ENCODE results near the gene GRSF1. TPM values are rescaled to one million over a fixed set of nuclear protein-coding genes. Genes with fewer than 3 reads are reported as not detected.
A peak's percentile ranks its signal among the peaks of the same experiment; 100 is the strongest.
"Not testable (repeated sequence)": the region's sequence is repeated elsewhere in the genome, so short reads cannot be mapped to it uniquely, and the experiment has no call there.

The GRSF1 gene
- total RNA-seq, 2 experiments from 2014 or later, result 96.8 to 115 TPM

GRCh38 chr4:70849291-70849690, 9.6 kb upstream of the GRSF1 start:
- CTCF ChIA-PET, result interaction anchor here (0.6 kb wide), 1 partner anchor 152 kb away, joined by 3 read pairs; no protein-coding TSS in a partner anchor
- intact Hi-C loops (cut with DNase I, micrococcal nuclease), result no loop called here
- Mint-ChIP-seq H3K4me1 (peaks cover 2% of the 10 kb centered on the region), H3K36me3 (ENCODE audit: low read depth) (no peaks in the 10 kb centered on the region), H3K9me3 (ENCODE audit: low read depth) (no peaks in the 10 kb centered on the region), H3K4me3 (no peak overlapping the region), H3K27me3 (no peaks in the 10 kb centered on the region), H3K27ac (no peak overlapping the region)
- POLR2A ChIA-PET, result no interaction called here
- DNase-seq (no peak), ATAC-seq (no peak)

- no peaks in the 10 kb centered on the region for H3K9me3 Mint-ChIP-seq (ENCODE audit: low read depth)
- ChIA-PET CTCF (interaction anchor here (0.7 kb wide), 1 partner anchor 58 kb away, joined by 3 read pairs; the partner anchor contains the start of gene MOB1B), POLR2A (no interaction called here)
- intact Hi-C loops (cut with DNase I, micrococcal nuclease), result no loop called here
- DNase-seq, result peak; percentile 47
- no peaks in the 10 kb centered on the region for H3K36me3 Mint-ChIP-seq (ENCODE audit: low read depth)
- no peaks in the 10 kb centered on the region for H3K27me3 Mint-ChIP-seq
- no peak overlapping the region for H3K27ac Mint-ChIP-seq
- no peak overlapping the region for H3K4me3 Mint-ChIP-seq
- no peak for ATAC-seq
- H3K4me1 Mint-ChIP-seq, result peaks cover 29% of the 10 kb centered on the region
Observed at GRCh38 chr4:70844180-70844579, 4.5 kb upstream of the GRSF1 start.

- intact Hi-C loops (cut with DNase I, micrococcal nuclease), result no loop called here
- peaks cover 29% of the 10 kb centered on the region for H3K4me1 Mint-ChIP-seq
- H3K9me3 Mint-ChIP-seq (ENCODE audit: low read depth), result no peaks in the 10 kb centered on the region
- ATAC-seq, result peak; percentile 30
- POLR2A ChIA-PET, result interaction anchor here (0.7 kb wide), 1 partner anchor 66 kb away, joined by 3 read pairs; no protein-coding TSS in a partner anchor
- no peak for DNase-seq
- no peak overlapping the region for H3K4me3 Mint-ChIP-seq
- H3K27me3 Mint-ChIP-seq, result no peaks in the 10 kb centered on the region
- peaks cover 8% of the 10 kb centered on the region for H3K36me3 Mint-ChIP-seq (ENCODE audit: low read depth)
- CTCF ChIA-PET, result interaction anchor here (1.3 kb wide), 1 partner anchor 11 kb away, joined by 3 read pairs; no protein-coding TSS in a partner anchor
- peak overlapping the region; percentile 63 for H3K27ac Mint-ChIP-seq
Observed at GRCh38 chr4:70842761-70843435, 3.2 kb upstream of the GRSF1 start.

GRCh38 chr4:70841951-70842350, 2.3 kb upstream of the GRSF1 start:
- DNase-seq, result no peak
- ChIA-PET POLR2A (no interaction called here), CTCF (interaction anchor here (1.0 kb wide), 1 partner anchor 60 kb away, joined by 3 read pairs; no protein-coding TSS in a partner anchor)
- intact Hi-C loops (cut with DNase I, micrococcal nuclease), result no loop called here
- no peaks in the 10 kb centered on the region for H3K9me3 Mint-ChIP-seq (ENCODE audit: low read depth)
- peaks cover 34% of the 10 kb centered on the region for H3K4me1 Mint-ChIP-seq
- H3K27ac Mint-ChIP-seq, result peak overlapping the region; percentile 17
- H3K36me3 Mint-ChIP-seq (ENCODE audit: low read depth), result peaks cover 9% of the 10 kb centered on the region
- no peaks in the 10 kb centered on the region for H3K27me3 Mint-ChIP-seq
- H3K4me3 Mint-ChIP-seq, result no peak overlapping the region
- no peak for ATAC-seq

GRCh38 chr4:70841211-70841610, 1.5 kb upstream of the GRSF1 start:
- DNase-seq (no peak), ATAC-seq (no peak)
- Mint-ChIP-seq H3K4me3 (no peak overlapping the region), H3K27ac (peak overlapping the region; percentile 17), H3K9me3 (ENCODE audit: low read depth) (no peaks in the 10 kb centered on the region), H3K36me3 (ENCODE audit: low read depth) (peaks cover 15% of the 10 kb centered on the region), H3K4me1 (peaks cover 42% of the 10 kb centered on the region), H3K27me3 (no peaks in the 10 kb centered on the region)
- ChIA-PET POLR2A (no interaction called here), CTCF (interaction anchor here (0.7 to 1.1 kb wide), 4 partner anchors 13 to 63 kb away, joined by 3 to 4 read pairs (median 3); no protein-coding TSS in a partner anchor)
- intact Hi-C loops (cut with DNase I, micrococcal nuclease), result no loop called here

GRCh38 chr4:70840631-70841030, 941 bp upstream of the GRSF1 start:
- POLR2A ChIA-PET; DNase-seq; H3K4me3 Mint-ChIP-seq; H3K9me3 Mint-ChIP-seq (ENCODE audit: low read depth); H3K27me3 Mint-ChIP-seq; ATAC-seq; H3K27ac Mint-ChIP-seq: not testable (repeated sequence)
- Mint-ChIP-seq H3K4me1 (peaks cover 48% of the 10 kb centered on the region), H3K36me3 (ENCODE audit: low read depth) (peaks cover 20% of the 10 kb centered on the region)
- CTCF ChIA-PET, result interaction anchor here (0.7 to 1.1 kb wide), 4 partner anchors 14 to 64 kb away, joined by 3 to 4 read pairs (median 3); no protein-coding TSS in a partner anchor
- intact Hi-C loops (cut with DNase I, micrococcal nuclease), result loop anchor here (1.0 kb wide), 2 partner anchors 23 to 152 kb away; partner anchors contain the start of gene UTP3 (in 1 of the 2)

- DNase-seq (peak; percentile 89), ATAC-seq (peak; percentile 47)
- H3K27me3 Mint-ChIP-seq; H3K4me3 Mint-ChIP-seq; POLR2A ChIA-PET; H3K27ac Mint-ChIP-seq; H3K9me3 Mint-ChIP-seq (ENCODE audit: low read depth): not testable (repeated sequence)
- Mint-ChIP-seq H3K4me1 (peaks cover 49% of the 10 kb centered on the region), H3K36me3 (ENCODE audit: low read depth) (peaks cover 21% of the 10 kb centered on the region)
- CTCF ChIA-PET, result interaction anchor here (0.6 to 1.6 kb wide), 3 partner anchors 12 to 246 kb away, joined by 3 to 5 read pairs (median 3); no protein-coding TSS in a partner anchor
- intact Hi-C loops (cut with DNase I, micrococcal nuclease), result loop anchor here (1.0 kb wide), 2 partner anchors 23 to 152 kb away; partner anchors contain the start of gene UTP3 (in 1 of the 2)
Observed at GRCh38 chr4:70840137-70840536, 447 bp upstream of the GRSF1 start.

GRCh38 chr4:70838666-70839588, 763 bp downstream of the GRSF1 start:
- ATAC-seq, result peak; percentile 42
- intact Hi-C loops (cut with DNase I, micrococcal nuclease), result loop anchor here (1.0 to 5.0 kb wide), 11 partner anchors 63 to 168 kb away; partner anchors contain the start of genes DCK (in 2 of the 2), MOB1B (in 2 of the 2) and UTP3 (in 1 of the 2)
- DNase-seq, result peak; percentile 83
- H3K4me3 Mint-ChIP-seq, result peak overlapping the region; percentile 94
- no peaks in the 10 kb centered on the region for H3K9me3 Mint-ChIP-seq (ENCODE audit: low read depth)
- no peaks in the 10 kb centered on the region for H3K27me3 Mint-ChIP-seq
- H3K27ac Mint-ChIP-seq, result peak overlapping the region; percentile 95
- CTCF ChIA-PET, result interaction anchor here (0.7 to 1.6 kb wide), 7 partner anchors 11 to 347 kb away, joined by 3 to 6 read pairs (median 3); no protein-coding TSS in a partner anchor
- peaks cover 30% of the 10 kb centered on the region for H3K36me3 Mint-ChIP-seq (ENCODE audit: low read depth)
- H3K4me1 Mint-ChIP-seq, result peaks cover 48% of the 10 kb centered on the region
- POLR2A ChIA-PET, result interaction anchor here (0.6 to 1.0 kb wide), 4 partner anchors 63 to 164 kb away, joined by 3 to 7 read pairs (median 4); partner anchors contain the start of gene MOB1B

- H3K36me3 Mint-ChIP-seq (ENCODE audit: low read depth), result peaks cover 31% of the 10 kb centered on the region
- ATAC-seq, result no peak
- intact Hi-C loops (cut with DNase I, micrococcal nuclease), result loop anchor here (2.0 to 5.0 kb wide), 7 partner anchors 65 to 169 kb away; partner anchors contain the start of genes DCK (in 1 of the 2) and MOB1B (in 1 of the 2)
- POLR2A ChIA-PET, result interaction anchor here (0.6 to 1.0 kb wide), 4 partner anchors 64 to 172 kb away, joined by 3 to 7 read pairs (median 4); partner anchors contain the start of gene MOB1B
- peak overlapping the region; percentile 95 for H3K27ac Mint-ChIP-seq
- H3K4me1 Mint-ChIP-seq, result peaks cover 46% of the 10 kb centered on the region
- no peak for DNase-seq
- peak overlapping the region; percentile 94 for H3K4me3 Mint-ChIP-seq
- CTCF ChIA-PET, result interaction anchor here (0.7 to 1.6 kb wide), 4 partner anchors 103 to 348 kb away, joined by 3 to 6 read pairs (median 3); no protein-coding TSS in a partner anchor
- H3K9me3 Mint-ChIP-seq (ENCODE audit: low read depth), result no peaks in the 10 kb centered on the region
- H3K27me3 Mint-ChIP-seq, result no peaks in the 10 kb centered on the region
Observed at GRCh38 chr4:70838204-70838603, 1.5 kb downstream of the GRSF1 start.

- intact Hi-C loops (cut with DNase I, micrococcal nuclease), result loop anchor here in 1 of 2 experiments (5.0 kb wide), 2 partner anchors 156 to 171 kb away; partner anchors contain the start of gene DCK
- peaks cover 48% of the 10 kb centered on the region for H3K36me3 Mint-ChIP-seq (ENCODE audit: low read depth)
- DNase-seq (no peak), ATAC-seq (no peak)
- H3K9me3 Mint-ChIP-seq (ENCODE audit: low read depth), result no peaks in the 10 kb centered on the region
- peaks cover 32% of the 10 kb centered on the region for H3K4me1 Mint-ChIP-seq
- H3K4me3 Mint-ChIP-seq, result no peak overlapping the region
- no peaks in the 10 kb centered on the region for H3K27me3 Mint-ChIP-seq
- CTCF ChIA-PET, result no interaction called here
- H3K27ac Mint-ChIP-seq, result no peak overlapping the region
- POLR2A ChIA-PET, result interaction anchor here (0.6 kb wide), 1 partner anchor 43 kb away, joined by 3 read pairs; no protein-coding TSS in a partner anchor
Observed at GRCh38 chr4:70836081-70836480, 3.6 kb downstream of the GRSF1 start.

GRCh38 chr4:70833675-70834074, 6.0 kb downstream of the GRSF1 start:
- Mint-ChIP-seq H3K27ac (peak overlapping the region; percentile 19), H3K36me3 (ENCODE audit: low read depth) (peaks cover 56% of the 10 kb centered on the region), H3K4me1 (peaks cover 28% of the 10 kb centered on the region), H3K27me3 (no peaks in the 10 kb centered on the region), H3K4me3 (no peak overlapping the region), H3K9me3 (ENCODE audit: low read depth) (no peaks in the 10 kb centered on the region)
- intact Hi-C loops (cut with DNase I, micrococcal nuclease), result no loop called here
- ATAC-seq (no peak), DNase-seq (no peak)
- CTCF ChIA-PET, result no interaction called here
- POLR2A ChIA-PET, result no interaction called here
